Stimulated activated naive B cell treated with anti-CD40 and anti-IgM and Interleukin-4, amounts not matched to agents 10 μg/mL and 1 μg/mL and 100 μg/mL, for 72 hours (primary cell): Measurements from ENCODE around the gene SHB.

Source experiments
- ATAC-seq, 2 donors: fragments of 150-1000 bp; cut with Tn5 transposase; replicated peaks; 2 replicates each; pipeline ENCODE4 v1.10.0; 2021; ENCODE audit warnings: moderate library complexity in 1 of 2
- DNase-seq: peaks from one replicate; pipeline ENCODE4 v3.0.0; 2021
- H3K27ac Mint-ChIP-seq: one replicate; pipeline ENCODE4 v1.8.0; 2022; ENCODE audit warnings: mild to moderate bottlenecking, mixed read lengths
- H3K27me3 Mint-ChIP-seq, 2 donors: one replicate each; pipeline ENCODE4 v1.8.0; 2022; ENCODE audit warnings: mixed read lengths in 2 of 2
- H3K36me3 Mint-ChIP-seq, 2 donors: one replicate each; pipeline ENCODE4 v1.8.0; 2022; ENCODE audit warnings: mixed read lengths in 2 of 2, mild to moderate bottlenecking in 1 of 2
- H3K4me1 Mint-ChIP-seq, 2 donors: one replicate each; pipeline ENCODE4 v1.8.0; 2022; ENCODE audit warnings: mixed read lengths in 2 of 2, mild to moderate bottlenecking in 1 of 2
- H3K4me3 Mint-ChIP-seq, 2 donors: one replicate each; pipeline ENCODE4 v1.8.0; 2022; ENCODE audit warnings: mild to moderate bottlenecking in 2 of 2, mixed read lengths in 2 of 2, moderate library complexity in 1 of 2
- H3K9me3 Mint-ChIP-seq, 2 donors: one replicate each; pipeline ENCODE4 v1.8.0; 2022; ENCODE audit warnings: mixed read lengths in 2 of 2, mild to moderate bottlenecking in 1 of 2

SHB gene

DNA sequence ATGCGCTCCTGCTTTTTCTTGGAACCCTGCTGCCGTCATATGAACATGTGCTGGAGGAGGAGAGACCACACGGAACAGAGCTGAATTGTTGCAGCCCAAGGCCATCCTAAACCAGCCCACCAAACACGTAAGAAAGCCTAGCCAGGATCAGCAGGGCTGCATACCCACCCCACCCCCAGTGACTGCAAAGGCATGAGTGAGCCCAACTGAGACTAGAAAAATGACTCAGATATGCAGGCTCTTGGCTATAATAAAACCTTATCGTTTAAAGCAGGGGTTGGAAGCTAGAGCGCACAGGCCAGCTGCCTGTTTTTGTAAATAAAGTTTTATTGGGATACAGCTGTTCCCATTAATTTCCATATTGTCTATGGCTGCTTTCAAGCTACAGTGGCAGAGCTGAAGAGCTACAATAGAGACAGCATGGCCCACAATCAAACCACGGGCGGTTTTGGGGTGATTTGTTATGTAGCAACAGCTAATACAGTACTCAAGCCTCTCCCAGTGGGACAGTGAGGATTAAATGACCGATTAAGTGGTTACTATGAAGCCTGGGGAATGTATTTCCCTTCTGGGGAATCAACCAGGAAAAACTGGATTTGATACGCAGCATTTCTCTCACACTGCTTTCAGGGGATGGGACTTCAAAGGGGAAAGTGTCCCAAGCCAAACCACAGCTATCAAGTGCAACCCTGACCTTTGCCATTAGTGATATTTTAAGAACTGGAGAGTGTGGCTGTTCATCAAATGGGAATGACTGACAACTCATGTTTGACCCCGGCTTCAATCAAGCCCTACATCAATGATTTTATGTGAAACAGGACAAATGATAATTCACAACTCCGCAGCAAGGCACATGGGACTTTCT lies 6.3 kb downstream of the SHB start:
- H3K4me3 Mint-ChIP-seq, result no peak overlapping the region
- DNase-seq, result no peak
- no peak for ATAC-seq
- peaks cover 4 to 7% of the 10 kb centered on the region in 2 donors for H3K36me3 Mint-ChIP-seq
- H3K27me3 Mint-ChIP-seq, result peaks cover 43% of the 10 kb centered on the region in 2 donors
- H3K4me1 Mint-ChIP-seq, result peaks cover 38 to 55% of the 10 kb centered on the region in 2 donors
- H3K9me3 Mint-ChIP-seq, result no peaks in the 10 kb centered on the region
- no peak overlapping the region for H3K27ac Mint-ChIP-seq

GRCh38 chr9:38062106-38062497 lies 6.9 kb downstream of the SHB start:
- Mint-ChIP-seq H3K9me3 (no peaks in the 10 kb centered on the region), H3K27me3 (peaks cover 37 to 38% of the 10 kb centered on the region in 2 donors)

DNA sequence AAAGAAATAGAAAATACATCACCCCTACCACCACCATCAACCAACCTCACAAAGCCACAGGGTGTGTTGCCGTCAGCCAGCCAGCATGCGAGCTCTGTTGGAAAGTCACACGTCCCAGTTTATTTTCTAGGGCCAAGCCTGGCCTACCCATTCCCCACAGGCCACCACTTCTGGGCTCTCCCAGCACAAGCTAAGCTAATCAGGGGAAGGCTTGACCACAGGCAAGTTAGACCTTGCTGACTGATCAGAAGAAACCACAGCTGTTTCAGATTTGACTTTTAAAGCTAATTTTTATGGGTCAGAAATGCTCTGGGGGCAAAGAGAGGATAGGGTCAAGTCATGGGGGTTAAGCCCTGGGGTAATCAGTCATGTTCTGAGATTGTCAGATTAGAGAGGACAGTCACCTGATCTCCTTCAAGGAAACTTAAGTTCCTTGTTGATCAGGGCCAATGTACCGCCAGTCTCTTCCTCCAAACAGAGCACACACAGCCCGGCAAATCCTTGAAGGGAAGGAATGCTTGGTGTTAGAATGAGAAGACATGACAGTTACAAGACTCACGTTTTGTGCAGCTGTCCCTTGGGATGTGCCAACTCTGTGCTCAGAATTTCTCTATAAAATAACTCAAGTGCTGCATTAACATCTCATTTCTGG lies 7.6 kb downstream of the SHB start:
- ATAC-seq (peak; percentile 41 to 47), DNase-seq (no peak)
- no peak overlapping the region for H3K27ac Mint-ChIP-seq

More at GRCh38 chr9:38062106-38062497, 6.9 kb downstream of the SHB start:
- Mint-ChIP-seq H3K4me3 (no peak overlapping the region), H3K4me1 (peaks cover 37 to 52% of the 10 kb centered on the region in 2 donors), H3K27ac (no peak overlapping the region), H3K36me3 (peaks cover 4% of the 10 kb centered on the region in 2 donors)
- DNase-seq (no peak), ATAC-seq (no peak)

GRCh38 chr9:38060681-38061080 lies 8.3 kb downstream of the SHB start:
- Mint-ChIP-seq H3K4me1 (peaks cover 26 to 38% of the 10 kb centered on the region in 2 donors), H3K36me3 (peaks cover 4% of the 10 kb centered on the region in 2 donors), H3K27me3 (peaks cover 26 to 29% of the 10 kb centered on the region in 2 donors), H3K4me3 (no peak overlapping the region), H3K27ac (no peak overlapping the region), H3K9me3 (no peaks in the 10 kb centered on the region)
- DNase-seq, result no peak
- ATAC-seq, result no peak

More for the DNA sequence above, 7.6 kb downstream of the SHB start:
- Mint-ChIP-seq H3K9me3 (no peaks in the 10 kb centered on the region), H3K4me1 (peaks cover 32 to 46% of the 10 kb centered on the region in 2 donors), H3K36me3 (peaks cover 4% of the 10 kb centered on the region in 2 donors), H3K27me3 (peaks cover 31% of the 10 kb centered on the region in 2 donors), H3K4me3 (no peak overlapping the region)

DNA sequence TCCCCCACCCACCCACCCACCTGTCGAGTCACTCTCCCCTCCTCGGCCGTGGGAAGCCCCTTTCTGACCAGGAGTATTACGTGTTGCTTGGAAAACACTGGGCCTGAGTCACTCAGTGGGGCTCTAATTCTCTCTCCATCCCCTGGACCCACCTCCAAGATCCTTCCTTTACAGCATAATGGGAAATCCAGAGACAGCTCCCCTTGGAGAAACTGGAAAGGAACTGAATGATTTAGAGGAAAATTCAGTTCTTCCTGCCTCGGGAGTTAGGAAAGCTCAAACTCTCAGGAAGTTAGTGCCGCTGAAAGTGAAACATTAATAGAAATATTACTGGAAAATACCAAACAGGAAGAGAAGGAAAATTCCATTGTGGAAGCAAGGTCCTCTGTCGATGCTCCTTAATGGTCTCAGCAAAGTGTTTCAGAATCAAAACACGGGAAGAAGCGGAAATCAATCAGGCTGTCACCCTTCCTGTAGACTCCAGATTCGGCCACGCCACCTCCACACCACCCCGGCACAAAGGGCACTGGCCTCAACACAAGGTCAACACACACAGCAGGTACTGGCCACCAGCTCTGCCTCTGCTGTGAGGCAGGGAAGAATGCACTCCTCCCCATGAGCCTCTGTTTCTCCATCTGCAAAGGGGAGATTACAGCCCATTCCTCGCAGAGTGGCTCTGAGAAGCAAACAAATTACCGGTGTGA lies 9.6 kb downstream of the SHB start:
- no peak overlapping the region for H3K4me3 Mint-ChIP-seq
- H3K4me1 Mint-ChIP-seq, result peaks cover 24 to 30% of the 10 kb centered on the region in 2 donors
- no peak overlapping the region for H3K27ac Mint-ChIP-seq
- DNase-seq, result no peak
- peaks cover 24 to 28% of the 10 kb centered on the region in 2 donors for H3K27me3 Mint-ChIP-seq
- ATAC-seq, result no peak
- no peaks in the 10 kb centered on the region for H3K9me3 Mint-ChIP-seq
- peaks cover 2 to 3% of the 10 kb centered on the region in 2 donors for H3K36me3 Mint-ChIP-seq

DNA sequence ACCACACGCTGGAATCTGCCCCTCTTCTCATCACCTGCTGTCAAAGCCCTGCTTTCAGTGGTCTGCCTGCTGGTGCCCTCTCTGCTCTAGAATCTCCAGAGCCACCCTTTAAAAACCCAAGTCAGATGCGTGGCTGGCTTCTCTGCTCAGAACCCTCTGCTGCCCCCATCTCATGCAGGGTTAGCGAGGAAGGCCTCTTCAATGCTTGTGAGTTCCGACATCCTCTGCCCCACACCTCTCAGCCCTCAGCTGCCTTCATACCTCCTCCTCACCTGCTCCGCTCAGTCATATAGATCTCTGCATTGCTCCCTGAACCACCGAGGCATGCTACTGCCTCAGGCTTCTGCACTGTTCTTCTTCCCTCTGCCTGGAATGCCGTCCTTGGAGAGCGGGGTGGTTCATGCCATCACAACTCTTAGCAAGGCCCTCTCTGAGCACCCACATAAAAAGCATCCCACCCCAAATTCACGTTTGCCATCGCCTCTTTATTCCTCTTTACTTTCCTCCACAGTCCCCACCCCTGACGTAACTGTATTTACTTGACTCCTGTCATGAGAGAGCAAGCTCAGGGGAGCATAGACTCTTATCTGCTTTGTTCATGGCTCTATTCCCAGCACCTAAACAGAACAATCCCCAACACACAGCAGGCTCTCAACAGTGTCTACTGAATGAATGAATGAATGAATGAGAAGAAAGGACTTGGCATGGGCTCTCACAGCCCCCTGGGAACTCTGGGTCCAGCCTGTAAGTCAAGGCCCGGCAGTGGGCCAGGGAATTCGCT lies 10.4 kb downstream of the SHB start:
- H3K4me3 Mint-ChIP-seq, result no peak overlapping the region
- H3K9me3 Mint-ChIP-seq, result no peaks in the 10 kb centered on the region
- H3K27ac Mint-ChIP-seq, result no peak overlapping the region
- no peaks in the 10 kb centered on the region for H3K36me3 Mint-ChIP-seq
- peaks cover 26 to 30% of the 10 kb centered on the region in 2 donors for H3K4me1 Mint-ChIP-seq
- peaks cover 26 to 29% of the 10 kb centered on the region in 2 donors for H3K27me3 Mint-ChIP-seq
- ATAC-seq (no peak), DNase-seq (no peak)

- H3K27me3 Mint-ChIP-seq, result peaks cover 26 to 30% of the 10 kb centered on the region in 2 donors
- no peak overlapping the region for H3K4me3 Mint-ChIP-seq
- H3K36me3 Mint-ChIP-seq, result no peaks in the 10 kb centered on the region
- no peaks in the 10 kb centered on the region for H3K9me3 Mint-ChIP-seq
- peak; percentile 86 to 87 for ATAC-seq
- DNase-seq, result peak; percentile 4
- H3K27ac Mint-ChIP-seq, result no peak overlapping the region
- peaks cover 22 to 25% of the 10 kb centered on the region in 2 donors for H3K4me1 Mint-ChIP-seq
Measured at GRCh38 chr9:38057416-38058195, 11.4 kb downstream of the SHB start.

- DNase-seq, result no peak
- no peak overlapping the region for H3K27ac Mint-ChIP-seq
- no peaks in the 10 kb centered on the region for H3K36me3 Mint-ChIP-seq
- H3K4me3 Mint-ChIP-seq, result no peak overlapping the region
- H3K4me1 Mint-ChIP-seq, result peaks cover 14 to 16% of the 10 kb centered on the region in 2 donors
- H3K27me3 Mint-ChIP-seq, result peaks cover 33 to 47% of the 10 kb centered on the region in 2 donors
- no peaks in the 10 kb centered on the region for H3K9me3 Mint-ChIP-seq
- ATAC-seq, result no peak
Measured at GRCh38 chr9:38054653-38055052, 14.4 kb downstream of the SHB start.

- H3K36me3 Mint-ChIP-seq, result no peaks in the 10 kb centered on the region
- DNase-seq (no peak), ATAC-seq (no peak)
- H3K4me3 Mint-ChIP-seq, result no peak overlapping the region
- no peaks in the 10 kb centered on the region for H3K9me3 Mint-ChIP-seq
- H3K4me1 Mint-ChIP-seq, result peaks cover 14 to 15% of the 10 kb centered on the region in 2 donors
- H3K27me3 Mint-ChIP-seq, result peaks cover 33 to 47% of the 10 kb centered on the region in 2 donors
- no peak overlapping the region for H3K27ac Mint-ChIP-seq
Measured at GRCh38 chr9:38053697-38054461, 15.1 kb downstream of the SHB start.

DNA sequence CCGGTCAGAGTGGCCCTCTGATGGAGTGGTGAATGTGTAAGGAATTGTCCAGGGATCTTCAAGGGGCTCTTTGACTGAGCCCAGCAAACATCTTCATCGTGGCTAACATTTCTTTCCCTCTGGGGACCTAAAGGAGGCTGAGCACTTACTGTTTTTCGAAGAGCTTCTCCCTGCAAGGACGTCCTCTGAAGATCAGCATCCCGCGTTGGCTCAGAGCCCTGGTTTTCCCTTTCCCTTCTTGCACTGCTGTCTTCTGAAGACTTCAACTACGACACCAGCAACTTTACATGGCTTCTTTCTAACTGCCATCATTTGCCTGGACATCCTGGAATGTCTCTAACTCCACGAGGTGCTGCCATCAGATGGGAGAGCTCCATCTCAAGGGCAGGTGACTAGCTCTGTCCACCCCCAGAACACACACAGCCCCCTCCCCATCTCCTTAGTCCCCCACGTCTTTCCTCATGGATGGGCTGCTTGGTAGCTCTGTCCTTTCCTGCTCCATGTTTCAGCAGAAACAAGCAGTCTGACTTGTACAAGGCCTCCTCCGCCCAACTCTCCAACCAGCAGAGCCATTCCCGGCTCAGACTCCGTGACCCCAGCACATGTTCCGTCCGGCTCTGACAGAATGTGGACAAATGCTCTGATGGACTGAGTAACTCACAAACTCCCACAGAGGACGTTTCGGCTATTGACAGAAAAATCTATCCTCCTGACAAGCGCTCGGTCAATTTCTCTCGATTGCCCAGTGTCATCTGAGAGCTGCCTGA lies 17.1 kb downstream of the SHB start:
- peaks cover 33 to 54% of the 10 kb centered on the region in 2 donors for H3K27me3 Mint-ChIP-seq
- no peaks in the 10 kb centered on the region for H3K36me3 Mint-ChIP-seq
- H3K27ac Mint-ChIP-seq, result no peak overlapping the region
- H3K4me3 Mint-ChIP-seq, result no peak overlapping the region
- no peak for ATAC-seq
- H3K9me3 Mint-ChIP-seq, result no peaks in the 10 kb centered on the region
- H3K4me1 Mint-ChIP-seq, result peaks cover 8 to 10% of the 10 kb centered on the region in 2 donors
- no peak for DNase-seq

GRCh38 chr9:38048316-38048969 lies 20.6 kb downstream of the SHB start:
- no peaks in the 10 kb centered on the region for H3K9me3 Mint-ChIP-seq
- no peak overlapping the region for H3K4me3 Mint-ChIP-seq
- H3K36me3 Mint-ChIP-seq, result no peaks in the 10 kb centered on the region
- H3K27ac Mint-ChIP-seq, result no peak overlapping the region
- DNase-seq, result no peak
- H3K4me1 Mint-ChIP-seq, result peaks cover 8 to 10% of the 10 kb centered on the region in 2 donors
- peaks cover 18 to 32% of the 10 kb centered on the region in 2 donors for H3K27me3 Mint-ChIP-seq
- no peak for ATAC-seq
